HG03095 (cell line): Measurements from ENCODE around the gene SH3BP2.

Experiments
- ATAC-seq: cut with Tn5 transposase; IDR thresholded peaks from one replicate; pipeline ENCODE4 v1.9.1; 2021; ENCODE audit warnings: moderate library complexity; ENCODE audit not compliant: unreplicated experiment

SH3BP2 gene

GRCh38 chr4:2817701-2818350, 24.9 kb downstream of the SH3BP2 start:
- no peak for ATAC-seq

- ATAC-seq, result no peak
Observed at GRCh38 chr4:2818351-2818939, 25.6 kb downstream of the SH3BP2 start.

GRCh38 chr4:2819244-2820215, 26.6 kb downstream of the SH3BP2 start:
- ATAC-seq, result no peak

DNA sequence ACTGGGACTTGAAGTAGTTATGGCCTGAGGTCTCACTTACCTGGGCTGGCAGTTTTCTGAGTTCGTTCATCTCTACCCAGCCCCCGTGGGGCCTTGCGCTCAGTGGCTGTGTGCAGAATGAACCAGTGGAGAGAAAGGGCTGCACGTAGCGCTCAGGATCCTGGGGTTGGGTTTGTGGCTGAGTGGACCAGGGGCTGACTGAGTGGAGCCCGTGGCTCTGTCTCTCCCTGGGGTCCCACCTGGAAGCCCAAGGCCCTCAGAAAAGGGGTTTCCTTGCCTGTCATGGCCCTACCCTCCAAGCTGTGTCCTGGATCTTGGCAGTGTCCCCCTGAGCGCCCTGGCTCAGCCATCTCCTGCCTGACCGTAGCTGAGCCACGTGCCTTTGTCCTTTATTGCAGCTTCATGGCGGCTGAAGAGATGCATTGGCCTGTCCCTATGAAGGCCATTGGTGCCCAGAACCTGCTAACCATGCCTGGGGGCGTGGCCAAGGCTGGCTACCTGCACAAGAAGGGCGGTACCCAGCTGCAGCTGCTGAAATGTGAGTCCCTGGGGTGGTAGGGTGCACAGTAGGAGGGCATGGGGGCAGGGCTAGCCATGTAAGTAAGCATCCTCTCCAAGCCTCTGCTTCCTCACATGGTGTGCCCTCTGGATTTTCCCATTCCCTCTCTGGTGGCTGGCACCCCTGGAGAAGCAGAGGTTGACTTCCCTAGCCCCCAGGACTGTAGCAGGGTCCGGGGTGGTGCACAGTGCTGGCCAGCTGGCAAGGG, 27.5 kb downstream of the SH3BP2 start:
- no peak for ATAC-seq

- ATAC-seq, result no peak
Observed at GRCh38 chr4:2822461-2823300, 29.8 kb downstream of the SH3BP2 start.

- no peak for ATAC-seq
Observed at GRCh38 chr4:2823301-2823670, 30.4 kb downstream of the SH3BP2 start.

GRCh38 chr4:2823671-2824328, 30.9 kb downstream of the SH3BP2 start:
- no peak for ATAC-seq

DNA sequence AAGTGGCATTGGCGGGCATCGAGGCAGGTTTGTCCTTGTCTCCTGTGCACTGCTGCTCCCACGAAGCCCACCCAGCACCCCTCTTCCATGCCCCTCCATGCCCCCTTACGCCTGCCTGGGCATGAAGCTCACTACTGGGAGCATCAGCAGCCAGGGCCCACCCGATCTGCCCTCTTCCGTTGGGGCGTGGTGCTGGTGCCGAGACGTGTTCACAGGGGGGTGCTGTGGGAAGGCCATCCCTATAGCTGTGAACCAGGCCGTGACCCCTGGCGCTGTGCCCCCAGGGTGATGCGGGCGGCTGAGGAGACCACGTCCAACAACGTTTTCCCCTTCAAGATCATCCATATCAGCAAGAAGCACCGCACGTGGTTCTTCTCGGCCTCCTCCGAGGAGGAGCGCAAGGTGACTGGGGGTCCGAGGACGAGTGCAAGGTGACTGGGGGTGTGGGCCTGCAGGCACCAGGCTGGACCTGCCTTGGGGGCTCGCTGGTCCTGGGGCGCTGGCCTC, 31.5 kb downstream of the SH3BP2 start:
- no peak for ATAC-seq

- no peak for ATAC-seq
Observed at GRCh38 chr4:2824836-2825381, 32.0 kb downstream of the SH3BP2 start.

- ATAC-seq, result no peak
Observed at GRCh38 chr4:2825740-2826139, 32.9 kb downstream of the SH3BP2 start.

- no peak for ATAC-seq
Observed at GRCh38 chr4:2827071-2827873, 34.4 kb downstream of the SH3BP2 start.

DNA sequence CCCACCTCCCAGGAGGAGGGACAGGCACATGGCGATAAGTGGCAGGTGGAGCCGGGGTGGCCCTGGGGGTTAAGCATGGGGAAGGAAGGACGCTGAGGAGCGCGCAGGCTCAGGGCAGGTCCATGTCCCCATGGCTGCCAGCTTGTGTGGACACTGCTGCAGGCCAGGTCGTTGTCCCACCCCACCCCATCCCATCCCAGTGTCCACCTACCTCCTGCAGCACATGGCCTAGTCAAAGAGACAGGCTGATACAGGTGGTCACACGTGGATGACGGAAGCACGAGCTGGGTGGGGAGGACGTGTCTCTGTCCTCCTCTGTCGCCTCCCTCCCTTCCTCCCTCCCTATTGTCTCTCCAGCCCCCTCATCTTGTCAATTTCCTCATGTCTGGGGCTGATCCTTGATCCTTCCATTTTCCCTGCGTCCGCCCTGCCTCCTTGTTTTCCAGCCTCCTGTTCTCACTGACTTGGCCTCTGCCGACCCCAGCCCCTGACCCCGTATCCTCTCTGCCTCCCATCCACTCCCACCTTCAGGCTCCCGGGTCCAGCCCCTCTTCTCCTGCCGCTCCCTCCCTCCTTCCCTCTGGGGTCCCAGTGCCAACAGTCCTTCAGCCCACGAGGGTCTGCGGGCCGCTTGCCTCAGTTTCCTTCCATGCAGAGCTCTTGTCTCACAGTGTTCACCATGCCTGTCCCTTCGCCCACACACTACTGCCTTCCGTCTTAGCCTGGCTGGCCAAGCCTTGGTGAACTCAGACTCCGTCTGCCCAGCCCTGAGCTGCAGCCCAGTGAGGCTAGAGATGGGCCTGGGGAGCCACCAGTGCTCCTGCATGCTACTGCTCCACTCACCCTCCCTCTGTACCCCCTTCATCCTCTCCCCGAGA, 35.2 kb downstream of the SH3BP2 start:
- no peak for ATAC-seq

GRCh38 chr4:2828758-2829181, 35.9 kb downstream of the SH3BP2 start:
- ATAC-seq, result no peak

DNA sequence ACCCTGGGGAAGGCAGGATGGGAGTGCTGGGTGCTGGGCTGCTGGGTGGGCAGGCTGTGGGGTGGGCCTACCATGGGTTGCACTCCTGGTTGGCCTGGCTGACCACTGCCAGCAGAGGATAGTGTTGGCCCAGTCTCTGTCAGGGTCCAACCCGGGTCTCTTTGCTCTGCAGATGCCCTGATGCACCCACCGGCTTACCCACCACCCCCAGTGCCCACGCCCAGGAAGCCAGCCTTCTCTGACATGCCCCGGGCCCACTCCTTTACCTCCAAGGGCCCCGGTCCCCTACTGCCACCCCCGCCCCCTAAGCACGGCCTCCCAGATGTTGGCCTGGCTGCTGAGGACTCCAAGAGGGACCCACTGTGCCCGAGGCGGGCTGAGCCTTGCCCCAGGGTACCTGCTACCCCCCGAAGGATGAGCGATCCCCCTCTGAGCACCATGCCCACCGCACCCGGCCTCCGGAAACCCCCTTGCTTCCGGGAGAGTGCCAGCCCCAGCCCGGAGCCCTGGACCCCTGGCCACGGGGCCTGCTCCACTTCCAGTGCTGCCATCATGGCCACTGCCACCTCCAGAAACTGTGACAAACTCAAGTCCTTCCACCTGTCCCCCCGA, 36.5 kb downstream of the SH3BP2 start:
- no peak for ATAC-seq

DNA sequence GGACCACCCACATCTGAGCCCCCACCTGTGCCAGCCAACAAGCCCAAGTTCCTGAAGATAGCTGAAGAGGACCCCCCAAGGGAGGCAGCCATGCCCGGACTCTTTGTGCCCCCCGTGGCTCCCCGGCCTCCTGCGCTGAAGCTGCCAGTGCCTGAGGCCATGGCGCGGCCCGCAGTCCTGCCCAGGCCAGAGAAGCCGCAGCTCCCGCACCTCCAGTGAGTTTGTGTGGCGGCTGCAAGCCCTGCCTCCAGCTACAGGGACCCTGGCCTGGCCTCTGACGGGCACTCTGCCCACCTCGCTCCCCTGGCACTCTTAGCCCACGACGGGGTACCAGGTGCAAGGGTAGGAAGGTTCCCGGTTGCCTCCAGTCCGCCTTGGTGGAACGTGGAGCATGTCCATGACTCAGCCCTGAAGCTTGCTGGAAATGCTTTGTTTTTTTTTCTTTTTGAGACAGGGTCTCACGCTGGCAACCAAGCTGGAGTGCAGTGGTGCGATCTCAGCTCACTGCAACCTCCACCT, 37.1 kb downstream of the SH3BP2 start:
- no peak for ATAC-seq
